H1 (cell line): ENCODE data around the gene CMBL. TPM values are rescaled to one million over a fixed set of nuclear protein-coding genes. Genes with fewer than 3 reads are reported as not detected.

Experiments
- HDAC6 ChIP-seq: IDR thresholded peaks from one replicate; pipeline ENCODE4 v1.7.1; 2012; ENCODE audit warnings: low read depth, mild to moderate bottlenecking, inconsistent platforms, low read length, moderate library complexity
- polyA plus RNA-seq, 7 experiments: library from polyadenylated mRNA; depleted of rRNA in 3 of 7; stranded (reverse) in 5 of 7; unstranded in 2 of 7; fragments of >200 nt in 5 of 7; fragments of 200-250 nt in 2 of 7; gene quantifications; 1 replicate in 5 of 7; 2 replicates in 1 of 7; 4 replicates in 1 of 7; pipeline versions ENCODE4 v1.2.1 to v1.2.3, GENCODE V29; 2011 to 2013; ENCODE audit warnings: missing spikeins in 2 of 7, mixed read lengths in 2 of 7
- total RNA-seq: library from RNA; stranded (reverse); fragmentation: NEBNext Ultra II Directional; extraction: Animal tissue kit (Norgen Biotek cat#: 25700); gene quantifications from 2 replicates; pipeline ENCODE4 v1.2.1, GENCODE V29; 2021

Gene CMBL
- total and polyA plus RNA-seq, 2 of the 8 experiments (the other 6 are each of a cell fraction or from before 2014, with no cell fraction given): 27.9 to 32.1 TPM

- TF ChIP-seq HDAC6: no peak
Measured at GRCh38 chr5:10289353-10289752, 18.3 kb downstream of the CMBL start (continued).
